Stimulated activated CD8-positive, alpha-beta memory T cell treated with anti-CD3 and anti-CD28 coated beads, Interleukin-12 subunit alpha, Interleukin-12 subunit beta, amount 100 ng/mL, for 24 hours (primary cell): ENCODE data around the gene ABCG1.

Experiments
- DNase-seq: peaks from one replicate; pipeline ENCODE4 v3.0.0-alpha.2; 2020; ENCODE audit errors: extremely low read depth

ABCG1 gene

GRCh38 chr21:42214081-42214750, 4.7 kb upstream of the ABCG1 start:
- DNase-seq, result no peak

- no peak for DNase-seq
Measured at GRCh38 chr21:42214921-42215320, 4.0 kb upstream of the ABCG1 start.

GRCh38 chr21:42215942-42216725, 2.8 kb upstream of the ABCG1 start:
- no peak for DNase-seq

GRCh38 chr21:42216726-42217572, 2.0 kb upstream of the ABCG1 start:
- no peak for DNase-seq

GRCh38 chr21:42219606-42220137, 732 bp downstream of the ABCG1 start:
- no peak for DNase-seq

- no peak for DNase-seq
Measured at GRCh38 chr21:42220138-42220701, 1.3 kb downstream of the ABCG1 start.

- no peak for DNase-seq
Measured at GRCh38 chr21:42221581-42222345, 2.8 kb downstream of the ABCG1 start.

GRCh38 chr21:42222386-42222785, 3.4 kb downstream of the ABCG1 start:
- no peak for DNase-seq

- DNase-seq, result no peak
Measured at GRCh38 chr21:42222821-42223390, 4.0 kb downstream of the ABCG1 start.

GRCh38 chr21:42223826-42224575, 5.1 kb downstream of the ABCG1 start:
- no peak for DNase-seq

- DNase-seq, result no peak
Measured at GRCh38 chr21:42225042-42225441, 6.1 kb downstream of the ABCG1 start.

- no peak for DNase-seq
Measured at GRCh38 chr21:42225571-42226155, 6.7 kb downstream of the ABCG1 start.

GRCh38 chr21:42226626-42227025, 7.7 kb downstream of the ABCG1 start:
- DNase-seq, result no peak

GRCh38 chr21:42227909-42228708, 9.2 kb downstream of the ABCG1 start:
- DNase-seq, result peak; percentile 73

- DNase-seq, result no peak
Measured at GRCh38 chr21:42228709-42229220, 9.8 kb downstream of the ABCG1 start.

- DNase-seq, result no peak
Measured at GRCh38 chr21:42229676-42230075, 10.7 kb downstream of the ABCG1 start.

GRCh38 chr21:42230178-42230577, 11.2 kb downstream of the ABCG1 start:
- DNase-seq, result no peak

GRCh38 chr21:42230636-42231035, 11.7 kb downstream of the ABCG1 start:
- DNase-seq, result no peak

GRCh38 chr21:42231756-42232155, 12.8 kb downstream of the ABCG1 start:
- no peak for DNase-seq
